HCT116 (cell line): Measurements from ENCODE around the gene PRMT1. TPM values are rescaled to one million over a fixed set of nuclear protein-coding genes. Genes with fewer than 3 reads are reported as not detected.

ENCODE experiments used
- ATAC-seq: fragments of 200-7000 bp; cut with Tn5 transposase; 2 replicates; pipeline ENCODE4 v1.9.1; 2020; ENCODE audit warnings: mild to moderate bottlenecking, moderate library complexity
- BruUV-seq: library from RNA; stranded (reverse); fragments of 400-500 nt; replicated peaks from 2 replicates; lab custom pipeline; 2021; lab: Mats Ljungman, UMichigan
- CTCF ChIA-PET: fragments of 300-600 bp; sonication (Branson Sonifier 250); formaldehyde crosslinking; loops from one replicate; lab custom pipeline; 2021; ENCODE audit warnings: antibody characterized with exemption; lab: Charles Lee
- POLR2A ChIA-PET: fragments of 300-600, 350-600 bp; sonication (Branson Sonifier 250); formaldehyde crosslinking; loops from one replicate; lab custom pipeline; 2021; ENCODE audit warnings: antibody characterized with exemption; lab: Charles Lee
- RAD21 ChIA-PET, 2 experiments: fragments of 300-600 bp; sonication (Branson Sonifier 250); formaldehyde crosslinking; loops; one replicate each; lab custom pipeline; 2023; ENCODE audit warnings: low total read pairs in 2 of 2; ENCODE audit not compliant: uncharacterized antibody in 2 of 2, unreplicated experiment in 2 of 2, low non-redundant PET in 1 of 2; lab: Charles Lee
- DNase-seq: peaks from one replicate; pipeline ENCODE4 v3.0.0-alpha.2; 2010; ENCODE audit warnings: low read depth, low spot score
- H2AFZ ChIP-seq: fragments of 200-600 bp; shearing (Covaris generic), sonication (generic); 2 replicates; pipeline ENCODE4 v1.6.1; 2017; ENCODE audit warnings: low read depth, mixed run types, mixed read lengths, antibody characterized with exemption, low read length; ENCODE audit not compliant: poor library complexity, severe bottlenecking
- H3K27ac ChIP-seq: 2 replicates; pipeline ENCODE4 v1.5.1; 2012; ENCODE audit warnings: low read depth, low read length
- H3K27me3 ChIP-seq: fragments of 200-600 bp; sonication (generic); 2 replicates; pipeline ENCODE4 v1.6.1; 2016; ENCODE audit warnings: mixed run types, low read length, mixed read lengths; ENCODE audit not compliant: insufficient read depth
- H3K36me3 ChIP-seq, 2 experiments: fragments of 200-500 bp in 1 of 2; fragments of 200-600 bp in 1 of 2; sonication (Bioruptor generic) in 1 of 2; sonication (generic) in 1 of 2; 2 replicates each; pipeline versions ENCODE4 v1.5.1 to v1.6.1; 2014 to 2016; ENCODE audit warnings: low read length in 2 of 2, inconsistent platforms in 1 of 2, mixed read lengths in 1 of 2, mixed run types in 1 of 2; ENCODE audit not compliant: insufficient read depth in 2 of 2, control insufficient read depth in 1 of 2
- H3K4me1 ChIP-seq, 2 experiments: fragments of 200-600 bp in 1 of 2; sonication (generic) in 1 of 2; 2 replicates each; pipeline versions ENCODE4 v1.5.1 to v1.6.1; 2012 to 2017; ENCODE audit warnings: low read length in 2 of 2, inconsistent platforms in 1 of 2, mild to moderate bottlenecking in 1 of 2, mixed read lengths in 1 of 2, mixed run types in 1 of 2, moderate library complexity in 1 of 2; ENCODE audit not compliant: insufficient read depth in 2 of 2, control insufficient read depth in 1 of 2
- H3K4me2 ChIP-seq: fragments of 200-600 bp; sonication (generic); 2 replicates; pipeline ENCODE4 v1.6.1; 2017; ENCODE audit warnings: mixed run types, low read length, mixed read lengths
- H3K4me3 ChIP-seq, 2 experiments: fragments of 200-600 bp in 1 of 2; sonication (generic) in 1 of 2; replicated peaks in 1 of 2; 2 replicates each; pipeline ENCODE4 v1.5.1; 2011 to 2016; ENCODE audit warnings: low read length in 2 of 2, control low read depth in 1 of 2, low read depth in 1 of 2, mild to moderate bottlenecking in 1 of 2, mixed read lengths in 1 of 2, mixed run types in 1 of 2
- H3K79me2 ChIP-seq: fragments of 200-600 bp; sonication (generic); 2 replicates; pipeline ENCODE4 v1.6.1; 2017; ENCODE audit warnings: mild to moderate bottlenecking, mixed run types, low read length, moderate library complexity, mixed read lengths; ENCODE audit not compliant: insufficient read depth
- H3K9ac ChIP-seq: fragments of 200-600 bp; sonication (generic); 2 replicates; pipeline ENCODE4 v1.6.1; 2016; ENCODE audit warnings: low read length, mixed read lengths
- H3K9me2 ChIP-seq: fragments of 200-600 bp; sonication (generic), shearing (Covaris generic); 2 replicates; pipeline ENCODE4 v1.6.1; 2017; ENCODE audit warnings: mixed run types, mild to moderate bottlenecking, moderate library complexity; ENCODE audit not compliant: insufficient read depth
- H3K9me3 ChIP-seq, 2 experiments: fragments of 200-500 bp in 1 of 2; fragments of 200-600 bp in 1 of 2; sonication (Bioruptor generic) in 1 of 2; sonication (generic) in 1 of 2; 2 replicates each; pipeline ENCODE4 v1.6.1; 2014 to 2017; ENCODE audit warnings: low read length in 2 of 2, mixed read lengths in 2 of 2, inconsistent platforms in 1 of 2, low read depth in 1 of 2, mild to moderate bottlenecking in 1 of 2, mixed run types in 1 of 2, moderate library complexity in 1 of 2; ENCODE audit not compliant: control insufficient read depth in 1 of 2, insufficient read depth in 1 of 2
- H4K20me1 ChIP-seq: fragments of 200-600 bp; sonication (generic), shearing (Covaris generic); 2 replicates; pipeline ENCODE4 v1.6.1; 2017; ENCODE audit warnings: mixed run types, mild to moderate bottlenecking, moderate library complexity; ENCODE audit not compliant: insufficient read depth
- ATF3 ChIP-seq: IDR thresholded peaks from 2 replicates; pipeline ENCODE4 v1.6.1; 2012
- CBX3 ChIP-seq: IDR thresholded peaks from 2 replicates; pipeline ENCODE4 v1.6.1; 2012; ENCODE audit warnings: low read depth
- CEBPB ChIP-seq: IDR thresholded peaks from 2 replicates; pipeline ENCODE4 v1.6.1; 2012; ENCODE audit warnings: low read depth
- CTCF ChIP-seq, 3 experiments: fragments of 200-600 bp in 1 of 3; sonication (generic) in 1 of 3; IDR thresholded peaks in 2 of 3; conservative IDR thresholded peaks in 1 of 3; 2 replicates each; pipeline ENCODE4 v1.5.1; 2012 to 2017; ENCODE audit warnings: low read depth in 2 of 3, low read length in 2 of 3, antibody characterized with exemption in 1 of 3, borderline replicate concordance in 1 of 3, control low read depth in 1 of 3, mild to moderate bottlenecking in 1 of 3, mixed read lengths in 1 of 3, mixed run types in 1 of 3, moderate library complexity in 1 of 3; ENCODE audit not compliant: insufficient read depth in 1 of 3
- EGR1 ChIP-seq: IDR thresholded peaks from 2 replicates; pipeline ENCODE4 v1.6.1; 2012; ENCODE audit warnings: low read depth
- ELF1 ChIP-seq: IDR thresholded peaks from 2 replicates; pipeline ENCODE4 v1.6.1; 2012; ENCODE audit warnings: low read depth, borderline replicate concordance
- EZH2 ChIP-seq: fragments of 200-600 bp; sonication (generic); IDR thresholded peaks from 2 replicates; pipeline ENCODE4 v1.6.1; 2017; ENCODE audit warnings: antibody characterized with exemption, mixed run types
- EZH2phosphoT487 ChIP-seq: fragments of 200-600 bp; IDR thresholded peaks from 2 replicates; pipeline ENCODE4 v1.6.1; 2018; ENCODE audit warnings: antibody characterized with exemption, borderline replicate concordance
- FOSL1 ChIP-seq: IDR thresholded peaks from 2 replicates; pipeline ENCODE4 v1.6.1; 2012; ENCODE audit warnings: low read depth
- POLR2A ChIP-seq: IDR thresholded peaks from 2 replicates; pipeline ENCODE4 v1.7.0; 2011; ENCODE audit warnings: borderline replicate concordance; ENCODE audit not compliant: insufficient read depth, insufficient read length; ENCODE audit errors: extremely low read depth
- POLR2AphosphoS5 ChIP-seq: IDR thresholded peaks from 2 replicates; pipeline ENCODE4 v1.6.1; 2011; ENCODE audit warnings: mild to moderate bottlenecking, low read depth, low read length, moderate library complexity
- RAD21 ChIP-seq: IDR thresholded peaks from 2 replicates; pipeline ENCODE4 v1.6.1; 2012; ENCODE audit warnings: low read depth, mild to moderate bottlenecking
- REST ChIP-seq: IDR thresholded peaks from 2 replicates; pipeline ENCODE4 v1.6.1; 2012; ENCODE audit warnings: low read depth
- SIN3A ChIP-seq: IDR thresholded peaks from 2 replicates; pipeline ENCODE4 v1.6.1; 2012; ENCODE audit warnings: low read depth
- SRF ChIP-seq: IDR thresholded peaks from 2 replicates; pipeline ENCODE4 v1.6.1; 2012; ENCODE audit warnings: low read depth
- TCF7L2 ChIP-seq: IDR thresholded peaks from 2 replicates; pipeline ENCODE4 v1.7.0; 2011; ENCODE audit warnings: borderline replicate concordance, inconsistent platforms; ENCODE audit not compliant: insufficient read depth, insufficient read length; ENCODE audit errors: extremely low read depth
- YY1 ChIP-seq: IDR thresholded peaks from 2 replicates; pipeline ENCODE4 v1.6.1; 2011; ENCODE audit warnings: low read length, low read depth, moderate library complexity, mild to moderate bottlenecking; ENCODE audit not compliant: insufficient replicate concordance; ENCODE audit errors: extremely low read depth
- ZBTB33 ChIP-seq: IDR thresholded peaks from 2 replicates; pipeline ENCODE4 v1.6.1; 2011; ENCODE audit warnings: mild to moderate bottlenecking, low read length, moderate library complexity; ENCODE audit not compliant: insufficient replicate concordance; ENCODE audit errors: extremely low read depth
- ZFX ChIP-seq: fragments of 450-650 bp; IDR thresholded peaks from 2 replicates; pipeline ENCODE4 v1.6.1; 2017
- intact Hi-C: fragments of 100-400 bp; cut with micrococcal nuclease; formaldehyde crosslinking; loops from 2 replicates; pipeline ENCODE4 v1.10.0; 2022
- total RNA-seq: library from RNA; stranded (reverse); gene quantifications from one replicate; pipeline ENCODE4 v1.2.1, GENCODE V29; 2021; ENCODE audit not compliant: unreplicated experiment

PRMT1 gene
- total RNA-seq, 1 experiment from 2014 or later: 428 TPM

- Histone ChIP-seq H3K79me2 (peaks cover 9% of the 10 kb centered on the region; the same call in 1 of the 2 replicates), H3K9ac (no peak overlapping the region), H3K9me2 (no peaks in the 10 kb centered on the region), H3K27ac (no peak overlapping the region), H3K4me2 (no peak overlapping the region), H3K4me3 (no peak overlapping the region), H4K20me1 (no peaks in the 10 kb centered on the region), H2AFZ (no peak overlapping the region), H3K4me1 (peaks cover 11 to 40% of the 10 kb centered on the region in 2 experiments), H3K36me3 (no peaks in the 10 kb centered on the region; a peak in 1 of 4 replicates), H3K27me3 (no peaks in the 10 kb centered on the region), H3K9me3 (no peaks in the 10 kb centered on the region)
- intact Hi-C loops: no loop called here
- ChIA-PET POLR2A (no interaction called here), CTCF (interaction anchor here (0.5 kb wide), 1 partner anchor 42 kb away, joined by 3 read pairs; no protein-coding TSS in a partner anchor), RAD21 (no interaction called here)
- BruUV-seq: no TSS peak
- ATAC-seq (no peak), DNase-seq (no peak)
- no peak for TF ChIP-seq ATF3
- TF ChIP-seq EGR1: no peak
- TF ChIP-seq CBX3: no peak
- no peak for TF ChIP-seq ZBTB33
- TF ChIP-seq CEBPB: no peak
- TF ChIP-seq SIN3A: no peak
- no peak for TF ChIP-seq REST
- TF ChIP-seq EZH2: no peak
- TF ChIP-seq ELF1: no peak
- TF ChIP-seq YY1: no peak
- no peak for TF ChIP-seq SRF
- TF ChIP-seq FOSL1: no peak
- TF ChIP-seq EZH2phosphoT487: no peak
- TF ChIP-seq TCF7L2: no peak
- no peak for TF ChIP-seq ZFX
- TF ChIP-seq POLR2A: no peak
- TF ChIP-seq POLR2AphosphoS5: no peak
- no peak for TF ChIP-seq CTCF (IDR thresholded peaks at IDR 0.05 in 2 of 3, conservative IDR thresholded peaks at IDR 0.05 in 1 of 3; ENCODE audit: borderline replicate concordance in 1 of 3, insufficient read depth in 1 of 3, low read depth in 2 of 3, low read length in 2 of 3)
- TF ChIP-seq RAD21: no peak
Observed at GRCh38 chr19:49636233-49636932, 40.7 kb upstream of the PRMT1 start.
